Ecto neural progenitor cell (in vitro differentiated cells): ENCODE data around the gene MRGPRD.
"Not testable (repeated sequence)": the region's sequence is repeated elsewhere in the genome, so short reads cannot be mapped to it uniquely, and the experiment has no call there.

Experiments
- DNase-seq: peaks from one replicate; pipeline ENCODE4 v3.0.0-alpha.2; 2018; ENCODE audit warnings: low spot score

Gene MRGPRD

DNA sequence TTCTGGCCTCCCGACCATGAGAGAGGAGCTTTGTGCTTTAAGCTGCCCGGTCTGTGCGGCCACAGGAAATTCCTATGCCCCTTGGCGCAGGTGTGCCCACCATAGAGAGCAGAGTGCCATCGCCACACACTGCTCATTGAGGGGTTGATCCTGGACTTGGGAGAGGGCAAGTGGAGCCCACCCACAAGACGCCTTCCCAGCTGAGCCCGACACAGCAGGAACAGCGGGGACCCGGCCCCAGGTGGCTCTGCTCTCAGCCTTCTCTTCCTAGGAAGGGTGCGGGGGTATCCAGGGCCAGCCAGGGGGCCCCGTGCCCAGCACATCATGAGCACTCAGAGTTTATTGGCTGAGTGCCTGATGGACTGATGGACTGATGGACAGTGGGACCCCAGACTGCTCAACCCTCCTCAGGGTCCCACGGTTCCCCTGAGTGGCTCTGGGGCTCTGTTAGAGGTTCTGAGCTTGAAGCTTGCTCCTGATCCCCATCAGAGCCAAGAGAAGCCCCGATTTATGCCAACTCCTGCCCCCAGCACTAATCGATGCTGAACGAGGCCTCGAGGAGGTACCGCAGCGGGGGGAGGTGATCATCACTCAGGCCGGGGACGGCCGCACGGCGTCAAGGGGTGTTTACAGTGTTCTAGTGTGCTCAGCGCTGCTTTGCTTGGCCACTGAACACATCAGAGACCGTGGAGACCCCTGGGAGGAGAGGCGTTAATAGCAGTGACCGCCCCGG, 13.5 kb upstream of the MRGPRD start:
- peak; percentile 38 for DNase-seq

DNA sequence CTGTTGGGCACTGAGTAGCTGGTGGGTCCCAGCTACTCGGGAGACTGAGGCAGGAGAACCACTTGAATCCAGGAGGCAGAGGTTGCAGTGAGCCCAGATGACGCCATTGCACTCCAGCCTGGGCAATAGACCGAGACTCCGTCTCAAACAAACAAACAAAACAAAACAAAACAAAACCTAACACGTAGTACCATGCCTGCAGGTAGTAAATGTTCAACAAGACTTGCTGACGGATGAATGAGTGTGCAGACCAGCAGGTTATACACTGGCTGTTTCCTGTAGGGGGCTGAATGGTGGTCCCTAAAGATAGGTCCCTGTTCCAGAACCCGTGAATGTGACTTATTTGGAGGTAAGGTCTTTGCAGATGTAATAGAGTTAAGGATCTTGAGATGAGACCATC, 12.8 kb upstream of the MRGPRD start:
- DNase-seq = no peak

GRCh38 chr11:68992743-68993255, 12.0 kb upstream of the MRGPRD start:
- no peak for DNase-seq

DNA sequence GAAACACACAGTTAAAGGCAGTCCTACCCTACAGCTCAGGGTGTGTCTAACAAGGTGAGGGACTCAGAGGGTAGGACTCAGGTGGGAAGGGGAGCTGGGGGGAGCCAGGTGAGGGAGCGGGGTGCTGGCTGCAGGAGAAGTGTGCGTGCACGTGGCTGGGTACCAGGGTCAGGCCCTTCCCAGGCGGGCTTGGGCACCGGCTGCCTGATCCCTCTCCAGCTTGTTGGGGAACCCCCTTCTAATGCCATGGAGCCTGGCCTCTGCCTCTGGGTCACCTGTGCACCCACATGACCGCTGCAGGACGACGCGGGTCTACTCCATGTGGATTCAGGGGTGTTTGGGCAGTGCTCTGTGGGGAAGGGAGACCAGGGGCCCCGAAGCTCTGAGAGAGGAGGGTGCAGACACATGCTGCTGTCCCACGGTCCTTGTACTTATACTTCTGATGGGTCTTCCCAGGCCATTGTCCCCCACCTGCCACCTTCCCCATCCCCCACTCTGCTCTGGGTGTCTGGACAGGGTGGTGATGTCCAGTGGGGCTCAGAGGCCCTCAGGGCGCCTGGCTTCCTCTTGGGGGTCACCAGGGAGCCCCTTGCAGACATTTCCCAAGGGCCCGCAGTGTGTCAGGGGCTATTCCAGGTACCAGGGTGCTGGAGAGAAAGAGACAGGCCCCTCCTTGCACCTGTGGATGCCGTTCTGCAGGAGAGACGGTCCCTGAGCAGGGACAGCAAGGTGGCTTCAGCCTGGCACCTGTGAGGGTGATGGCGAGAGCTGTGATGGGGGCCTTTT, 10.4 kb upstream of the MRGPRD start:
- DNase-seq = no peak

DNA sequence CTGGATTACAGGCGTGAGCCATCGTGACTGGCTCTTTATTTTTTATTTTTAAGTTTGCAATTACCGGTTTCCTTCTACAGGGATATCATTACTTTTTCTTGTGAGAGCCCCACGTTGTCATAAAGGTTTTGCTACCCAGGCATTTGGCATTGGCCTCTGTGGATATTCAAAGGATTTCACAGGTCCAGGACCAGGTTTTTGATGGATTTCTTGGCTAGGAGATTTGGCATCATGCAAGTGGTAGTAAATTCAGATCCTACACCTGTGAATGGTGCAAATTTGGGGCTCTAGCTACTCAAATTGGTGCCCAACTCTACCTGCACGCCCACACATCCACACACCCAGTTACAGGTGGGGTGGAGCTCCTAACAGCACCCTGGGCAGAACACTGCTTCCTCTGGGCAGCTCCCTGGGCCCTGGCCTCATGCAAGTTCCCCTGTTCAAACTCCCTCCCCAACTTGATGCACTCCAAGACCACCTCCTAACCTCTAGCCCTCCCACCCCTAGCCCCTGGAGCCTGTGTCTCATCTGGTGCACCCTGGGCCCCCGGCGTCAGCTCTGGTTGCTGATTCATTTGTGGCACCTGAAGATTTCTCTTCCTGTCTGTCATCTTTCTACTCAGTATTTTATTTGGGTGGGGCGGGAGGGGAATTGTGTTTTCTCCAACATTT, 9.3 kb upstream of the MRGPRD start:
- no peak for DNase-seq

GRCh38 chr11:68988491-68988890, 7.7 kb upstream of the MRGPRD start:
- no peak for DNase-seq

DNA sequence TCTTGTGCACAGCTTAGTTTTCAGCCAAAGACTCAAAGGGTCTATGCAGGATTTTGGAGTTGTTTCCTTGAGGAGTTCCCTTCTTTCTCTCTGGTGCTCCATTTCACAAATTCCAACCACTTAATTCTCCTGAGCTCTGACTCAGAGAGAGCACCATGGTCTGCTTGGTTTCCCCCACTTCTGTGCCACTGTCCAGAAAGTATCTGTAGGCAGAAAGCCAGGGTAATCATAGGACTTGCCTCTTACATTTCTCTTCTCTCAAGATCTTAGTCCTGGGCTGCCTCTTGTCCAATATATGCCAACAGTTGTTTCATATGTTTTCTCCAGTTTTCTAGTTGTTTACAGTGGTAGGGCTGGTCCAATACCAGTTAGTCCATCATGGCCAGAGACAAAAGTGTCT, 6.4 kb upstream of the MRGPRD start:
- no peak for DNase-seq

DNA sequence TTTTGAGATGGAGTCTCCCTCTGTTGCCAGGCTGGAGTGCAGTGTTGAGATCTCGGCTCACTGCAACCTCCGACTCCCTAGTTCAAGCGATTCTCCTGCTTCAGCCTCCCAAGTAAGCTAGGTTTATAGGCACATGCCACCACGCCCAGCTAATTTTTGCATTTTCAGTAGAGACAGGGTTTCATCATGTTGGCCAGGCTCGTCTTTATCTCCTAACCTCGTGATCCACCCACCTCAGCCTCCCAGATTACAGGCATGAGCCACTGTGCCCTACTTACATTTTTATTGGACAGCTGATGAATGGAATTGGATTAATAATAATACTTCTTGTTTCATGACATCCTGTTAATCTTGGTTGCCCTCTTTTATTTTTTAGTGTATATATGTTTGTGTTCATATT, 3.0 kb upstream of the MRGPRD start:
- no peak for DNase-seq

GRCh38 chr11:68982134-68982533, 1.3 kb upstream of the MRGPRD start:
- DNase-seq = no peak

DNA sequence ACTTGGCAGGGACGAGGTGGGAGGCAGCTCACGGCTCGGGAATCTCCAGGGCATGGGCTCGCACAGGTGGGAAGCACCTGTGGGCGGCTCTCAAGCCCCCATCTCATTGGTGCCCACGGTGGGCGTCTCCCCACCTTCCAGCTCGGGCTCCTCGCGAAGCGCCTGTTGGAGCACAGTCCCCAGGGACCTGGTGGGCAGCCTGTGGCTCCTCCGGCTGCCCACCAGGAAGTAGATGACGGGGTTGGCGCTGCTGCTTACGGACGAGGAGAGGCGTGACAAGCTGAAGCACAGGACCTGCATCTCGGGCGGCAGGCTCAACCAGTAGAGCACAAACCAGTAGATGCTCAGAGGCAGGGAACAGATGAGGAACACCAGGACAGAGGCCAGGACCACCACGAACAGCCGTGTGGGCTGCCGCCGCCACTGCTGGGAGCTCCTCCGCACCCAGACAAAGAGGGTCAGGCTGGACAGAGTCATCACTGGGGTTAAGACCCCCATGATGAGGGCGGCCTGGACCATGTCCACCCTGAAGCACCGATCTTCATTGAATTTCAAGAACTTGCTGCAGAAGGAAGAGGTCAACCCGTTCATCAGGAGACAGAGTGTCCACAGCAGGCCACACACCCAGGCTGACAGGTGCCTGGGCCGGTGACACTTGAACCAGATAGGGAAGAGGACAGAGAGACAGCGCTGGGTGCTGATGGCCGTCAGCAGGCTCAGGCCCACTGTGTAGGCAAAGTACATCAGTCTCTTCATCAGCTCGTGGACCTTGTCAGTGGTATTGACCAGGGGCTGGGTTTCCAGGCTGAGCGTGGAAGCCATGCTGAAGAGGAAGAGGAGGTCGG, 633 bp downstream of the MRGPRD start:
- DNase-seq = no peak

- DNase-seq = no peak
Measured at GRCh38 chr11:68978931-68979594, 1.7 kb downstream of the MRGPRD start.

DNA sequence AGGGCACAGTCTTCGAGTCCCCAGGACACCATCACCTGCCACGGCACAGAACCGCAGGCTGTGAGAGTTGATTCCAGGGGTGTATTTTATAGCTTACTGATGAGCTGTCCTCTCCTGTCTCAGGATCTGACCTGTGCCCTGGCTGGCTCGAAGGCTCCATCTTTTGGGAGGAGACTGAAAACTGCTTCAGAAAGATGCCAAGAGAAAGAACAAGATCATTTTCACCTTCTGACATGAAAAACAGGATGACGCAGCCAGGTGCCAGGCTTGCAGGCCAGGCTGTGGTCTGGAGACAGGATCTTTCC, 2.2 kb downstream of the MRGPRD start:
- DNase-seq = no peak

GRCh38 chr11:68977781-68978625, 2.8 kb downstream of the MRGPRD start:
- peak; percentile 38 for DNase-seq

DNA sequence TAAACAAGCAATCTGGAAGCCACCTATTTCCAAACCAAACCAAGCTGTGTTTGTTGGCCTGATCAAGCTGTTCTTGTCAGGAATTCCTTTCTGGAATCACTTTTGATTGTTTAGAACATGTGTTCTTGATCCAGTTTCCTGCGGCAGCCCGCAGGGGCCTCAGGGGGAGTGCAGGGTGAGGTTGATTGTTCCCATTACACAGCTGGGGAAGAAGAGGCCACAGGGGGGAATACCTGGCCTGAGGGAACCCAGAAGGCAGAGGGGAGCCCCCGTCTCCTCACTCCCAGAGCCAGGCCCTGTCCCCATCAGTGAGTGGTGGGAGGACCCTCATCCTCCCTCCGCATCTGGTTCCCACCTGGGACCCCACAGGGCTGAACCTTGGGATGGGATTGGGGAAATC, 4.2 kb downstream of the MRGPRD start:
- DNase-seq = peak; percentile 36

DNA sequence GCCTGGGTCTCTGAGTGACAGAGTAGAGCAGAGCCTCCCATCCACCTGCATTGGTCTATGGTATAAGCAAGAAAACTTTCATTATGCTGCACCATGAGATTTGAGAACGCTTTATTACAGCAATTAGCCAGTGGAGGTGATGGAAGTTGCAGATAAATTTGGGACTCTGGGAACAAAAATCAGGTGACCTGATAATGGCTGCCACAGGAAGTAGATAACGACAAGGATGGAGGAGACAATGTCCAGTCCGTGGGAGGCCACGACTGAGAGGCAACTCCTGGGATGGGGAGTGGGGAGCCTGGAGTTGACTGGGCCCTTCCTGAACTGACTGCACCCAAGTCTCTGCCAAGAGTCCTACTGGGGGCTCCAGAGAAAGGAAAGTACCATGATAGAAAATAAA, 4.7 kb downstream of the MRGPRD start:
- peak; percentile 17 for DNase-seq

DNA sequence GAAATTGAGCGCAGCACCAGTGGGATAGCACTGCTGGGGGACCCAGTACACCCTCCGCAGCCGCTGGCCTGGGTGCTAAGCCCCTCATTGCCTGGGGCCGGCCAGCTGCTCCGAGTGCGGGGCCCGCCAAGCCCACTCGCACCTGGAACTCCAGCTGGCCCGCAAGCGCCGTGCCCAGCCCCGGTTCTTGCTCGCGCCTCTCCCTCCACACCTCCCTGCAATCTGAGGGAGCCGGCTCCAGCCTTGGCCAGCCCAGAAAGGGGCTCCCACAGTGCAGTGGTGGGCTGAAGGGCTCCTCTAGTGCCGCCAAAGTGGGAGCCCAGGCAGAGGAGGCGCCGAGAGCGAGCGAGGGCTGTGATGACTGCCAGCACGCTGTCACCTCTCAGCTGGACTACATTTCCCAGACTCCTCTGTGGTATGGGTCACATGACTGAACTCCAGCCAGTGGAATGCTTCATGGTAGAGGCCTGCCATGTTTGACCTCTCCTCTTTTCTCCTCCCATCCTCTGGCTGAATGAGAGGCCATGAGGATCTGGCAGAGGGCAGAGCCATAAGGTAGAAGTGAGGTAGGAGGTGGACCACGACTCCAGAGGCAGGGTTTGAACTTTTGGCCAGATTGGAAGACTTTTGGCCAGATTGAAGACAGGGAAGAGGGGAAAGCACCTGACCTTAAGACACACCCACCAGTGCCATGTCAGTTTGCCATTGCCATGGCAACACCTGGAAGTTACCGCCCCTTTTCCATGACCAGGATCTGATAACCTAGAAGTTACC, 6.2 kb downstream of the MRGPRD start:
- DNase-seq = peak; percentile 43

DNA sequence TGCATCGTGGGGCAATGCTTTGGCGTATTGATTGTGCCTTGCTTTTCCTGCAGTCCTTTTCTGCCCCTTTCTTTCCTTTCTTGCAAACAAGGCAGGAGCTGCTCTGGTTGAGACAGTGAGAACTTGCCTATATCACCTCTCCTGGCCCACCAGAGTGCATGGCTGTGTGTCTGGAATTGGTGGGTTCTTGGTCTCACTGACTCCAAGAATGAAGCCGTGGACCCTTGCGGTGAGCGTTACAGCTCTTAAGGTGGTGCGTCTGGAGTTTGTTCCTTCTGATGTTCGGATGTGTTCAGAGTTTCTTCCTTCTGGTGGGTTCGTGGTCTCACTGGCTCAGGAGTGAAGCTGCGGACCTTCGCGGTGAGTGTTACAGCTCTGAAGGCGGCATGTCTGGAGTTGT, 7.1 kb downstream of the MRGPRD start:
- not testable (repeated sequence) for DNase-seq

DNA sequence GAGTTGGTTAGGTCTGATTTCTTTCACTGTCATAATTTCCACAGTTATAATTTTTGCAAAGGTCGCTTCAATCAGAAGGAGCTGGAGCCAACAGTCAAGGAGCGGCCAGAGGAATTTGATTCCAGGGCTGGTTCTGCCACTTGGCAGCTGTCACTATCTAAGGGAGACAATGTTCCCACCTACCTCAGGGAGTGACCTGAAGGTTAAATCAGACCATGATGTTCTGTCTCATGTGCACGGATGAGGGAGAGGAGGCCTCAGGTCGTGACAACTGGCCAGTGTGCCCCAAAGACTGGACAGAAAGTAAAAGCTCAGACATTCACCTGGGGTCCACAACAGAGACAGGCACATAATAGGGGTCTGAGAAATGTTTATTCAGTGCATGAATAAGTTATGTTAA, 7.6 kb downstream of the MRGPRD start:
- peak; percentile 40 for DNase-seq

- peak; percentile 32 for DNase-seq
Measured at GRCh38 chr11:68970921-68971636, 9.7 kb downstream of the MRGPRD start.
